ENCODE measurements around the gene LHX2. TPM values are rescaled to one million over a fixed set of nuclear protein-coding genes. Genes with fewer than 3 reads are reported as not detected.

The LHX2 gene
- total and polyA plus RNA-seq, 2 experiments from 2014 or later: not detected

DNA sequence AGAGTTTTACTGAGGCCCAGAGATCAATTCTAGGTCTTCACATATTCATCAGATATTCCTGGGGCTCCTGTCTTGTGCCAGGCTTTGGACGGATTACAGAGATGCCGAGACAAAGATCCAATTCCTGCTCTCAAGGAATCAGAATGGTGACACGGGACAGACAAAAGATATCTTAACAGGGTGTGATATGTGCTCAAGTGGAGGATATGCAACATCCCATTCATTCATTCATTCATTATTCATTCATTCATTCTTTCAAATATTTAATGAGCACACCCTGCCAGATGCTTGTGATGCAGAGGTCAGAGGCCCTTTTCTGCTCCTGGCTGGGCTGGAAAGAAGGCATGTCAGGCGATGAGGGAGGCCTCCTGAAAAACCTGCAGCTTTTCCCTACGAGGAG lies 21.8 kb downstream of the LHX2 start:
- no peaks in the 10 kb centered on the region for H3K9me3 ChIP-seq (ENCODE audit: low read depth)
- no peak overlapping the region for H3K9ac ChIP-seq
- no peak overlapping the region for H3K4me3 ChIP-seq
- H2AFZ ChIP-seq: no peak overlapping the region
- in situ Hi-C loops (cut with MboI): loop anchor here (10.0 kb wide), 1 partner anchor 479 kb away; no protein-coding TSS in a partner anchor
- no peaks in the 10 kb centered on the region for H3K9me2 ChIP-seq (ENCODE audit: insufficient read depth)
- 87 to 96% methylated on average over 5 of the region's 5 CpGs for WGBS, 2 experiments (ENCODE audit: low coverage in 1 of 2, low lambda C conversion rate in 2 of 2, missing lambda C conversion rate in 2 of 2)
- H3K4me1 ChIP-seq (ENCODE audit: insufficient read depth): peaks cover 6% of the 10 kb centered on the region; the same call in 1 of the 2 replicates
- DNase-seq: no peak
- no peaks in the 10 kb centered on the region for H4K20me1 ChIP-seq (ENCODE audit: insufficient read depth)
- TF ChIP-seq EZH2 (IDR thresholded peaks at IDR 0.05; ENCODE audit: insufficient read depth, poor library complexity, severe bottlenecking) (no peak), EZH2phosphoT487 (IDR thresholded peaks at IDR 0.05; ENCODE audit: insufficient read depth, low read depth) (no peak)
- H3F3A ChIP-seq (ENCODE audit: insufficient read depth): no peaks in the 10 kb centered on the region
- no peak overlapping the region for H3K27ac ChIP-seq
- no peaks in the 10 kb centered on the region for H3K36me3 ChIP-seq (ENCODE audit: low read depth)
- peaks cover 44% of the 10 kb centered on the region for H3K27me3 ChIP-seq (replicated peaks; ENCODE audit: insufficient read depth)
- no peak overlapping the region for H3K4me2 ChIP-seq (ENCODE audit: unreplicated experiment)
- H3K79me2 ChIP-seq (ENCODE audit: insufficient read depth): no peaks in the 10 kb centered on the region

DNA sequence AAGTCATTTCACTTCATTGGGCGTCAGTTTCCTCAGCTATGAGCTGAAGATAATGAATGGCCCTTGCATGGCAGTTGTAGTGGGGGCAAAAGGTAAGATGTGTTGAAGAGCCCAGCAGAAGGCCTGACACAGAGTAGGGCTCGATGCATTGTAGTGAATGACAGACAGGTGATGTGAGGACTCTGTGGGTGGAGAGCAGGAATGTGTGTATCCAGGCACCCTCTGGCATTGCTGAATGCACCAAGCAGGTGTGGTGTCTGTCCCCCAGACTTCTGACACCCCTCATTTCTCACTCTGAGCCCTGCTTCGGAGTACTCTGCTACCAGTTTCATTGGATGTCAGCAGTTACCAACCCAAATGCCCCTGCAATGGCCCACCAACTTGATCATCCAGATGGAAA lies 22.4 kb downstream of the LHX2 start:
- Histone ChIP-seq H3K9ac (no peak overlapping the region), H3K4me2 (ENCODE audit: unreplicated experiment) (no peak overlapping the region), H3K36me3 (ENCODE audit: low read depth) (no peaks in the 10 kb centered on the region), H3K79me2 (ENCODE audit: insufficient read depth) (no peaks in the 10 kb centered on the region), H3F3A (ENCODE audit: insufficient read depth) (no peaks in the 10 kb centered on the region), H4K20me1 (ENCODE audit: insufficient read depth) (no peaks in the 10 kb centered on the region), H2AFZ (no peak overlapping the region), H3K9me3 (ENCODE audit: low read depth) (no peaks in the 10 kb centered on the region), H3K4me3 (no peak overlapping the region), H3K4me1 (ENCODE audit: insufficient read depth) (peaks cover 6% of the 10 kb centered on the region; the same call in 1 of the 2 replicates), H3K27me3 (replicated peaks; ENCODE audit: insufficient read depth) (peaks cover 47% of the 10 kb centered on the region), H3K27ac (no peak overlapping the region), H3K9me2 (ENCODE audit: insufficient read depth) (no peaks in the 10 kb centered on the region)
- WGBS, 2 experiments (ENCODE audit: low coverage in 1 of 2, low lambda C conversion rate in 2 of 2, missing lambda C conversion rate in 2 of 2): 73 to 79% methylated on average over 3 of the region's 3 CpGs
- no peak for DNase-seq
- no peak for TF ChIP-seq EZH2phosphoT487 (IDR thresholded peaks at IDR 0.05; ENCODE audit: insufficient read depth, low read depth)
- TF ChIP-seq EZH2 (IDR thresholded peaks at IDR 0.05; ENCODE audit: insufficient read depth, poor library complexity, severe bottlenecking): no peak
- in situ Hi-C loops (cut with MboI): loop anchor here (10.0 kb wide), 1 partner anchor 479 kb away; no protein-coding TSS in a partner anchor

DNA sequence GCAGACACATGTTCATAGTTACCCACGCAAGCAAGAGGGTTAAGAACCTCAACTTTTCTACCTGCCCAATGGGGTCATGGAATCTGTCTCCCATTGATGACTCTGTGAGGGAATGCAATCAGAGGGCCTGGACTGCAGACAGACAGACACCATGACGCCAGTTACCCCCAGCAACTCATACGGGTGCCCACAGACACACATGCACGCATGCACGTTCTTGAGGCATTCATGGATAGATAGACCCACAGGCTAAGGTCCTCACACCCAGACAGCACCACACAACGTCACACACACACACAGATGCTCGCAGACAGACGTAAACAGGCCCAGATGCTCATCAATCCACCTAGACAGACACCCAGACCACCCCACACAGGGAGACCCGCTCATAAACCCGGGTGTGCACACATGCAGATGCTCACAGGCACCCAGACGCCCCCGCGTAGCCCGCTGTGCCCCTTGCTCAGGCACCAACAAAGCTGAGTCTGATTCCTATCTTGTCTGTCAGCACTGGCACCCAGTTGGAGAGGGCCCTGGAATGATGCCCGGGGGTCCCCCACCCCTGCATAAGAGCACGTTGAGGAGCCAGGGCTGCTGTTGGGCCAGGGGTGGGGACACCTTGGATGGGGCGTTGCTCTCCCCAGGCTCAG lies 23.6 kb downstream of the LHX2 start:
- Histone ChIP-seq H3K4me2 (ENCODE audit: unreplicated experiment) (no peak overlapping the region), H3K27ac (no peak overlapping the region), H3K9ac (no peak overlapping the region), H3K4me1 (ENCODE audit: insufficient read depth) (peaks cover 6% of the 10 kb centered on the region; the same call in 1 of the 2 replicates), H3F3A (ENCODE audit: insufficient read depth) (no peaks in the 10 kb centered on the region), H3K79me2 (ENCODE audit: insufficient read depth) (no peaks in the 10 kb centered on the region), H3K9me3 (ENCODE audit: low read depth) (no peaks in the 10 kb centered on the region), H3K9me2 (ENCODE audit: insufficient read depth) (no peaks in the 10 kb centered on the region), H3K27me3 (replicated peaks; ENCODE audit: insufficient read depth) (peaks cover 45% of the 10 kb centered on the region), H2AFZ (no peak overlapping the region), H3K36me3 (ENCODE audit: low read depth) (no peaks in the 10 kb centered on the region), H4K20me1 (ENCODE audit: insufficient read depth) (no peaks in the 10 kb centered on the region), H3K4me3 (no peak overlapping the region)
- in situ Hi-C loops (cut with MboI): loop anchor here (10.0 kb wide), 1 partner anchor 480 kb away; no protein-coding TSS in a partner anchor
- no peak for DNase-seq
- TF ChIP-seq EZH2phosphoT487 (IDR thresholded peaks at IDR 0.05; ENCODE audit: insufficient read depth, low read depth) (no peak), EZH2 (IDR thresholded peaks at IDR 0.05; ENCODE audit: insufficient read depth, poor library complexity, severe bottlenecking) (no peak)
- 62 to 68% methylated on average over 17 of the region's 17 CpGs for WGBS, 2 experiments (ENCODE audit: low coverage in 1 of 2, low lambda C conversion rate in 2 of 2, missing lambda C conversion rate in 2 of 2)

DNA sequence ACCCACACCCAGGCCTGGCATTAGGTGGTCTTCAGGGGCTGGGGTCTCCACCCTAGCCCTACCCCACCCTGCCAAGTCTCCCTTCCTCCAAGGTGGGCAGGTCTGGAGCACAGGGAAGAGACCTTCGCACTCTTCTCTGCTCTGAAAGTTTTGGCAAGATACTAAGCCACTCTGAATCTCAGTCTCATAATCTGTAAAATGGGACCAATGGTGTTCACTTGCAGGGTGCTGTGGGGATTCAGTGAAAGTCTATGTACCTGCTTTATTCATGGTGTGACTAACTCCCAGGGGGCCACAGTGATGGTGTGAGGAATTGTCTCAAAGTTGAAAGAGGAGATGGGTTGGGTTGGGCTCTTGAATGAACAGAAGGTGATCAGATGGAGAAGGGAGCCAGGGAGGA lies 25.0 kb downstream of the LHX2 start:
- no peaks in the 10 kb centered on the region for H3K36me3 ChIP-seq (ENCODE audit: low read depth)
- 79 to 100% methylated on average over 1 of the region's 1 CpG for WGBS, 2 experiments (ENCODE audit: low coverage in 1 of 2, low lambda C conversion rate in 2 of 2, missing lambda C conversion rate in 2 of 2)
- peaks cover 45% of the 10 kb centered on the region for H3K27me3 ChIP-seq (replicated peaks; ENCODE audit: insufficient read depth)

More for the DNA sequence above, 25.0 kb downstream of the LHX2 start:
- no peak for DNase-seq
- Histone ChIP-seq H3K79me2 (ENCODE audit: insufficient read depth) (no peaks in the 10 kb centered on the region), H3K4me3 (no peak overlapping the region), H3F3A (ENCODE audit: insufficient read depth) (no peaks in the 10 kb centered on the region), H2AFZ (no peak overlapping the region), H3K9me2 (ENCODE audit: insufficient read depth) (no peaks in the 10 kb centered on the region), H3K9me3 (ENCODE audit: low read depth) (no peaks in the 10 kb centered on the region), H3K4me2 (ENCODE audit: unreplicated experiment) (no peak overlapping the region), H3K4me1 (ENCODE audit: insufficient read depth) (peaks cover 12% of the 10 kb centered on the region; the same call in 1 of the 2 replicates), H3K9ac (no peak overlapping the region), H4K20me1 (ENCODE audit: insufficient read depth) (no peaks in the 10 kb centered on the region), H3K27ac (no peak overlapping the region)
- TF ChIP-seq EZH2 (IDR thresholded peaks at IDR 0.05; ENCODE audit: insufficient read depth, poor library complexity, severe bottlenecking): no peak
- in situ Hi-C loops (cut with MboI): loop anchor here (10.0 kb wide), 1 partner anchor 482 kb away; no protein-coding TSS in a partner anchor

All from GM23248 (cell line).